CD14-positive monocyte (primary cell): Measurements from ENCODE around the gene DSTYK. TPM values are rescaled to one million over a fixed set of nuclear protein-coding genes. Genes with fewer than 3 reads are reported as not detected.

Experiments used
- DNase-seq, 3 donors: peaks; one replicate each; pipeline ENCODE4 v3.0.0-alpha.2; 2011 to 2022
- H2AFZ ChIP-seq: 2 replicates; pipeline ENCODE4 v1.6.0; 2012; ENCODE audit warnings: mild to moderate bottlenecking, low read depth, low read length, inconsistent platforms; ENCODE audit not compliant: insufficient read depth, poor library complexity, severe bottlenecking
- H3K27ac ChIP-seq, 2 donors: 1 replicate in 1 of 2; 2 replicates in 1 of 2; pipeline ENCODE4 v1.5.1; 2012 to 2013; ENCODE audit warnings: low read length in 2 of 2, control low read depth in 1 of 2, inconsistent platforms in 1 of 2, low read depth in 1 of 2, mild to moderate bottlenecking in 1 of 2
- H3K27me3 ChIP-seq, 2 donors: one replicate each; pipeline versions ENCODE4 v1.6.0 to v1.6.1; 2011 to 2013; ENCODE audit warnings: low read length in 2 of 2; ENCODE audit not compliant: control insufficient read depth in 2 of 2, insufficient read depth in 2 of 2
- H3K36me3 ChIP-seq, 2 donors: replicated peaks in 1 of 2; 1 replicate in 1 of 2; 2 replicates in 1 of 2; pipeline versions ENCODE4 v1.5.1 to v1.6.1; 2012 to 2013; ENCODE audit warnings: low read length in 2 of 2, control low read depth in 1 of 2, inconsistent platforms in 1 of 2, mild to moderate bottlenecking in 1 of 2; ENCODE audit not compliant: insufficient read depth in 2 of 2, control insufficient read depth in 1 of 2
- H3K4me1 ChIP-seq, 2 donors: 1 replicate in 1 of 2; 2 replicates in 1 of 2; pipeline versions ENCODE4 v1.5.1 to v1.6.1; 2012 to 2013; ENCODE audit warnings: low read length in 2 of 2, control low read depth in 1 of 2, inconsistent platforms in 1 of 2, mild to moderate bottlenecking in 1 of 2, moderate library complexity in 1 of 2; ENCODE audit not compliant: insufficient read depth in 2 of 2, control insufficient read depth in 1 of 2
- H3K4me2 ChIP-seq: replicated peaks from 2 replicates; pipeline ENCODE3; 2012; ENCODE audit warnings: low read length, moderate library complexity, mild to moderate bottlenecking; ENCODE audit not compliant: poor library complexity, severe bottlenecking; ENCODE audit errors: extremely low read depth
- H3K4me3 ChIP-seq, 3 experiments: fragments of 200-600 bp in 1 of 3; sonication (generic) in 1 of 3; replicated peaks in 1 of 3; 1 replicate in 2 of 3; 2 replicates in 1 of 3; pipeline ENCODE4 v1.5.1; 2011 to 2013; ENCODE audit warnings: low read length in 3 of 3, mild to moderate bottlenecking in 3 of 3, control low read depth in 2 of 3, low read depth in 2 of 3, inconsistent platforms in 1 of 3, moderate library complexity in 1 of 3
- H3K79me2 ChIP-seq: 2 replicates; pipeline ENCODE4 v1.6.0; 2012; ENCODE audit warnings: mild to moderate bottlenecking, control low read depth, inconsistent platforms, low read length, moderate library complexity; ENCODE audit not compliant: insufficient read depth
- H3K9ac ChIP-seq: 2 replicates; pipeline ENCODE4 v1.6.0; 2017; ENCODE audit warnings: low read length, mild to moderate bottlenecking; ENCODE audit not compliant: insufficient read depth, poor library complexity, severe bottlenecking
- H3K9me3 ChIP-seq, 2 donors: replicated peaks in 1 of 2; 1 replicate in 1 of 2; 2 replicates in 1 of 2; pipeline versions ENCODE4 v1.5.1 to v1.6.1; 2012 to 2013; ENCODE audit warnings: low read length in 2 of 2, control low read depth in 1 of 2; ENCODE audit not compliant: control insufficient read depth in 1 of 2, insufficient read depth in 1 of 2
- H4K20me1 ChIP-seq: 2 replicates; pipeline ENCODE4 v1.6.0; 2012; ENCODE audit warnings: mild to moderate bottlenecking, low read length, control low read depth, moderate library complexity; ENCODE audit not compliant: insufficient read depth
- H3K27ac Mint-ChIP-seq, 7 donors: one replicate each; pipeline ENCODE4 v1.8.0; 2020; ENCODE audit warnings: mild to moderate bottlenecking in 7 of 7, mixed read lengths in 7 of 7, moderate library complexity in 6 of 7, inconsistent platforms in 2 of 7
- H3K27me3 Mint-ChIP-seq, 3 donors: one replicate each; pipeline ENCODE4 v1.8.0; 2021 to 2022; ENCODE audit warnings: low read depth in 3 of 3, mild to moderate bottlenecking in 3 of 3, mixed read lengths in 3 of 3, moderate library complexity in 3 of 3, inconsistent platforms in 1 of 3
- H3K36me3 Mint-ChIP-seq, 2 donors: one replicate each; pipeline ENCODE4 v1.8.0; 2020; ENCODE audit warnings: mixed read lengths in 2 of 2, inconsistent platforms in 1 of 2, mild to moderate bottlenecking in 1 of 2
- H3K4me1 Mint-ChIP-seq: one replicate; pipeline ENCODE4 v1.8.0; 2020; ENCODE audit warnings: mild to moderate bottlenecking, mixed read lengths
- H3K4me3 Mint-ChIP-seq, 2 donors: one replicate each; pipeline ENCODE4 v1.8.0; 2020; ENCODE audit warnings: mild to moderate bottlenecking in 2 of 2, mixed read lengths in 2 of 2, moderate library complexity in 1 of 2
- H3K9me3 Mint-ChIP-seq, 7 donors: one replicate each; pipeline ENCODE4 v1.8.0; 2020 to 2022; ENCODE audit warnings: mixed read lengths in 7 of 7, mild to moderate bottlenecking in 6 of 7, moderate library complexity in 6 of 7, inconsistent platforms in 2 of 7
- CTCF ChIP-seq: fragments of 200-600 bp; IDR thresholded peaks from one replicate; pipeline ENCODE4 v1.8.0; 2022; ENCODE audit warnings: antibody characterized with exemption, mild to moderate bottlenecking
- WGBS: methylation state at CpG from one replicate; pipeline ENCODE4 v1.1.5; 2013; ENCODE audit warnings: missing lambda C conversion rate; ENCODE audit not compliant: insufficient coverage; 5-methylcytosine and 5-hydroxymethylcytosine counted together
- intact Hi-C, 2 donors: fragments of 100-400 bp; cut with micrococcal nuclease; formaldehyde crosslinking; loops; one replicate each; pipeline versions ENCODE4 v1.15.0 to v1.15.1; 2023
- polyA plus RNA-seq, 3 donors: library from polyadenylated mRNA; depleted of rRNA in 1 of 3; unstranded in 2 of 3; stranded (reverse) in 1 of 3; fragments of 300-500 nt in 2 of 3; fragments of >200 nt in 1 of 3; fragmentation: Illumina TruSeq in 2 of 3; gene quantifications; 1 replicate in 2 of 3; 2 replicates in 1 of 3; pipeline ENCODE4 v1.2.3, GENCODE V29; 2012 to 2021

DSTYK gene
- polyA plus RNA-seq, 3 donors = 2.9 to 6.5 (median 3.8) TPM

DNA sequence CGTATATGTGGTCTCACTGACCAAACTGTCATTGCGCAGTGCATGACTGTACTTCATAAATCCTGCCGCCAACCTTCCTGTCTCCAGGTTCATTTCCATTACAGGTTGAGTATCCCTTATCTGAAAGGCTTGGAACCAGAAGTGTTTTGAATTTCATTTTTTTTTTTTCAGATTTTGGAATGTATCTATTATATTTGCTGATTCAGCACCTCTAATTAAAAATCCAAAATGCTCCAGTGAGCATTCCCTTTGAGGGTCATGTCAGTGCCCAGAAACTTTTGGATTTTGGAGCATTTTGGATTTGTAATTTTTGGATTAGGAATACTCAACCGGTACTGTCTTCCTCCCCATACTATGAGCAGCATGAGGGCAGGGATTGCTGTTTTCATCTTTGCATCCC, 59.0 kb downstream of the DSTYK start:
- WGBS = 100% methylated on average over 3 of the region's 4 CpGs
- peaks cover 77 to 86% of the 10 kb centered on the region in 2 donors for H3K36me3 ChIP-seq

GRCh38 chr1:205150651-205151428, 60.7 kb downstream of the DSTYK start:
- Histone ChIP-seq H3K9me3 (peaks cover 3% of the 10 kb centered on the region in 2 donors), H3K27ac (no peak overlapping the region), H4K20me1 (no peaks in the 10 kb centered on the region), H3K27me3 (no peaks in the 10 kb centered on the region), H3K36me3 (peaks cover 71 to 86% of the 10 kb centered on the region in 2 donors), H3K4me3 (no peak overlapping the region), H2AFZ (no peak overlapping the region), H3K4me1 (no peaks in the 10 kb centered on the region), H3K9ac (no peak overlapping the region), H3K4me2 (no peak overlapping the region), H3K79me2 (no peaks in the 10 kb centered on the region)
- Mint-ChIP-seq H3K27ac (no peak overlapping the region), H3K4me1 (no peaks in the 10 kb centered on the region), H3K27me3 (no peaks in the 10 kb centered on the region), H3K36me3 (peaks cover 75 to 87% of the 10 kb centered on the region in 2 donors), H3K4me3 (no peak overlapping the region), H3K9me3 (peaks cover 1 to 7% (median 3%) of the 10 kb centered on the region in 7 donors)
- 100% methylated on average over 2 of the region's 5 CpGs for WGBS
- no peak for DNase-seq
- intact Hi-C loops = no loop called here
- no peak for TF ChIP-seq CTCF

More for the DNA sequence above, 59.0 kb downstream of the DSTYK start:
- peaks cover 78 to 87% of the 10 kb centered on the region in 2 donors for H3K36me3 Mint-ChIP-seq
- Histone ChIP-seq H3K4me2 (no peak overlapping the region), H3K9me3 (peaks cover 17 to 19% of the 10 kb centered on the region in 2 donors), H3K27ac (no peak overlapping the region), H3K79me2 (no peaks in the 10 kb centered on the region), H3K9ac (no peak overlapping the region), H2AFZ (no peak overlapping the region), H3K27me3 (no peaks in the 10 kb centered on the region), H4K20me1 (no peaks in the 10 kb centered on the region), H3K4me1 (no peaks in the 10 kb centered on the region), H3K4me3 (no peak overlapping the region)
- no peaks in the 10 kb centered on the region for H3K4me1 Mint-ChIP-seq
- peaks cover 17 to 23% (median 19%) of the 10 kb centered on the region in 7 donors for H3K9me3 Mint-ChIP-seq
- no peaks in the 10 kb centered on the region for H3K27me3 Mint-ChIP-seq
- H3K4me3 Mint-ChIP-seq = no peak overlapping the region
- no peak for TF ChIP-seq CTCF
- H3K27ac Mint-ChIP-seq = no peak overlapping the region
- intact Hi-C loops = no loop called here
- DNase-seq = no peak
